Measurements from ENCODE around the gene SH3RF1. TPM values are rescaled to one million over a fixed set of nuclear protein-coding genes. Genes with fewer than 3 reads are reported as not detected.
A peak's percentile ranks its signal among the peaks of the same experiment; 100 is the strongest.

The SH3RF1 gene
- total RNA-seq, 1 donor, result 41.9 TPM

GRCh38 chr4:169274033-169274432 lies 3.3 kb upstream of the SH3RF1 start:
- H3K4me3 ChIP-seq (ENCODE audit: low read depth, low read length), result no peak overlapping the region
- no peak for DNase-seq (ENCODE audit: low read depth)
- no peak for TF ChIP-seq CTCF (IDR thresholded peaks at IDR 0.05; ENCODE audit: insufficient read depth, low read depth, low read length)

GRCh38 chr4:169272265-169272886 lies 1.6 kb upstream of the SH3RF1 start:
- no peak overlapping the region for H3K4me3 ChIP-seq (ENCODE audit: low read depth, low read length)
- peak; percentile 61 for DNase-seq (ENCODE audit: low read depth)
- TF ChIP-seq CTCF (IDR thresholded peaks at IDR 0.05; ENCODE audit: insufficient read depth, low read depth, low read length), result no peak

- no peak for DNase-seq (ENCODE audit: low read depth)
- TF ChIP-seq CTCF (IDR thresholded peaks at IDR 0.05; ENCODE audit: insufficient read depth, low read depth, low read length), result no peak
- H3K4me3 ChIP-seq (ENCODE audit: low read depth, low read length), result peak overlapping the region; percentile 96
These were observed 894 bp upstream of the SH3RF1 start for GRCh38 chr4:169271692-169272007.

- TF ChIP-seq CTCF (IDR thresholded peaks at IDR 0.05; ENCODE audit: insufficient read depth, low read depth, low read length), result no peak
- peak; percentile 50 for DNase-seq (ENCODE audit: low read depth)
- H3K4me3 ChIP-seq (ENCODE audit: low read depth, low read length), result peak overlapping the region; percentile 96
These were observed 593 bp downstream of the SH3RF1 start for GRCh38 chr4:169269916-169270809.

GRCh38 chr4:169268951-169269760 lies 1.6 kb downstream of the SH3RF1 start:
- no peak for TF ChIP-seq CTCF (IDR thresholded peaks at IDR 0.05; ENCODE audit: insufficient read depth, low read depth, low read length)
- peak overlapping the region; percentile 96 for H3K4me3 ChIP-seq (ENCODE audit: low read depth, low read length)
- peak; percentile 86 for DNase-seq (ENCODE audit: low read depth)

- H3K4me3 ChIP-seq (ENCODE audit: low read depth, low read length), result peak overlapping the region; percentile 96
- no peak for TF ChIP-seq CTCF (IDR thresholded peaks at IDR 0.05; ENCODE audit: insufficient read depth, low read depth, low read length)
- DNase-seq (ENCODE audit: low read depth), result no peak
These were observed 3.7 kb downstream of the SH3RF1 start for GRCh38 chr4:169267070-169267469.
